NCI-H146 treated with DMSO at 0.1 percent for 48 hours (cell line): ENCODE measurements around the gene KLF5.
"Not testable (repeated sequence)": the region's sequence is repeated elsewhere in the genome, so short reads cannot be mapped to it uniquely, and the experiment has no call there.

Source experiments
- DNase-seq: peaks from one replicate; lab custom pipeline; 2025; ENCODE audit not compliant: unreplicated experiment; lab: John Stamatoyannopoulos, UW

KLF5 gene

DNA sequence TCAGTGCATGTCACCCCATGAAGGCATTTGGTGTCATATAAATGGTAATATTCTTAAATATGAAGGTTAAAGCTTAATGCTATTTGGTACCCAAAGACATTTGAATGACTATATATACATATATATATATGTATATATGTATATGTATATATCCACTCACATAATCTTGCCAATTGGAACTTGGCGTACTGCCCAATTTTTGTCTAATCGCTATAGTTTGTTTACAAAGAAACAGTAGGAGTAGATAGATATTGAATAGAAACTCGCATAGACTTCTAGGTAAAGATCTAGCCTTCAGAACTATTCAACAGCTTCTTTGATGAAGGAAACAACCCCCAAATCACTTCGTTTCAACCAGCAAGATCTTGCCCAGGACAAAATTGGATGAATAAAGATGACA, 24.1 kb downstream of the KLF5 start:
- DNase-seq, result peak; percentile 45

DNA sequence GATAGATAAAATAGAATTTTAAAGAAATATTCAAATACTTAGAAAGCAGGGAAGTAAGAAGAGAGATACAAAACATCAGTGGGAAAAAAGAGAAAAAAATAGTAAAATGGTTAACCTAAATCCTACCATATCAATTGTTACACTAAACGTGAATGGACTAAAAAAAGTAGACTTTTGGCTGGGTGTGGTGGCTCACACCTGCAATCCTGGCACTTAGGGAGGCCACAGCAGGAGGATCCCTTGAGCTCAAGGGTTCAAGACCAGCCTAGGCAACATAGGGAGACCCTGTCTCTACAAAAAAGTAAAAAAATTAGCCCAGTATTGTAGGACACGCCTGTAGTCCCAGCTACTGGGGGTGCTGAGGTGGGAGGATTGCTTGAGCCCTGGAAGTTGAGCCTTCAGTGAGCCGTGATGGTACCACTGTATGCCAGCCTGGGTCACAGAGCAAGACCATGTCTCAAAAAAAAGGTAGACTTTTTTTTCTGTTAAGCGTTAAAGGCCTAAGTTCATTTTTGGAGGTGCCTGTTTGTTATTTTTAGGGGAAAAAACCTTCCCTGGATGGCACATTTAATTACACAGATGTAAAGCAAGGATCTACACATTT, 29.6 kb downstream of the KLF5 start:
- DNase-seq, result no peak

GRCh38 chr13:73089213-73089612, 30.4 kb downstream of the KLF5 start:
- DNase-seq, result no peak

DNA sequence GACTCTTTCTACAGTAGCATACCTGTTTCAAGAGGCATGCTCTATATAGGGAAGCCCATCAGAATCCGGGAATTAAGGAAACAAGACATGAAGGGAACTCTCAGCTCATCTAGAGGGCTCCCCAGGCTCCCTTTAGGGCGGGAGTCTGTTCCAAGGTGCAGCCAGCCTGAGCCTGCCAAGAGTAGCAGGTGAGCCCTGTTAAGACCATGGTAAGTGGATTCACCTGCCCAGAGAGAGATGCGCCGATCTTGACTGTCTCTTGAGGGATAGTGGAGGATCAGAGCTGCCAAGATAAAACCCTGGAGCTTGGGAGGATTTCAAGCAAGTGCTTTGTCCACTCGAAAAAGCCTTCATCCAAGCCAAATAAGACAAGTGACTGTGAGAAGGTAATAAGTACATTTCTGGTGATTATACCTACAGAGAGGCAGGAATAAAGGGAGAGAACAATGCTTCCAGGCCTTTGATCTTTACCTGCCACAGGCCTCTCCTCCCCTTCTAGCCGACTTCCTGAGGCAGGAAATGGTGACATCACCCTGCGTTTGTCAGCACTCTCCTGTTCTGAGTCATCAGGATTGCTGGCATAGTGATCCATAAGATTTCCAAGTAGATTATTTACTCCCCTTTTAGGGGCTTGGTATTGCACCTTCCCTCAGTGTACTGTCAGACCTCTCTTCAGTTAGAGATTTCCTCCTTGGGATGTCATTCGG, 31.5 kb downstream of the KLF5 start:
- peak; percentile 77 for DNase-seq

- no peak for DNase-seq
Observed at GRCh38 chr13:73090823-73091187, 32.0 kb downstream of the KLF5 start.

- no peak for DNase-seq
Observed at GRCh38 chr13:73092829-73093228, 34.0 kb downstream of the KLF5 start.

GRCh38 chr13:73096173-73096572, 37.4 kb downstream of the KLF5 start:
- DNase-seq, result no peak

- no peak for DNase-seq
Observed at GRCh38 chr13:73096638-73097037, 37.8 kb downstream of the KLF5 start.

DNA sequence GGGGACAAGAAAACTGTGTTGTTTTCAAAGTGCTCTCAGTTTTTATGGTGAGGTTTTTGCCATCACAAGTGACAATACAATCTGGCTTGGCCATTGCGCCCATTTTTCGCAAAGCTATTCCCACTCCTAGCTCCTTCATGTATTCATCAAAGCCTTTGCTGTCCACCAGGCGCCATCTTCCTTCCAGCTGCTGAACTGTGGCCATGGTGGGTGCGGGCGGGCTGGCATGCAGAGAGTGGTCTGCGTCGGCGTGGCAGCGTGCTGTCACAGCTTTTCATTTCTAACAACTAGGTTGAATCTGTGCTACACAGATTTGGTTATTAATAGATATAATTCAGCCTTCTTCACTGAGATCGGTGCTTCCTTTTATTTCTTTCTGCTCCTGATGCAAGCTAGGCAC, 42.0 kb downstream of the KLF5 start:
- not testable (repeated sequence) for DNase-seq

GRCh38 chr13:73101351-73102007, 42.7 kb downstream of the KLF5 start:
- DNase-seq, result no peak

GRCh38 chr13:73103238-73103637, 44.4 kb downstream of the KLF5 start:
- DNase-seq, result peak; percentile 66

DNA sequence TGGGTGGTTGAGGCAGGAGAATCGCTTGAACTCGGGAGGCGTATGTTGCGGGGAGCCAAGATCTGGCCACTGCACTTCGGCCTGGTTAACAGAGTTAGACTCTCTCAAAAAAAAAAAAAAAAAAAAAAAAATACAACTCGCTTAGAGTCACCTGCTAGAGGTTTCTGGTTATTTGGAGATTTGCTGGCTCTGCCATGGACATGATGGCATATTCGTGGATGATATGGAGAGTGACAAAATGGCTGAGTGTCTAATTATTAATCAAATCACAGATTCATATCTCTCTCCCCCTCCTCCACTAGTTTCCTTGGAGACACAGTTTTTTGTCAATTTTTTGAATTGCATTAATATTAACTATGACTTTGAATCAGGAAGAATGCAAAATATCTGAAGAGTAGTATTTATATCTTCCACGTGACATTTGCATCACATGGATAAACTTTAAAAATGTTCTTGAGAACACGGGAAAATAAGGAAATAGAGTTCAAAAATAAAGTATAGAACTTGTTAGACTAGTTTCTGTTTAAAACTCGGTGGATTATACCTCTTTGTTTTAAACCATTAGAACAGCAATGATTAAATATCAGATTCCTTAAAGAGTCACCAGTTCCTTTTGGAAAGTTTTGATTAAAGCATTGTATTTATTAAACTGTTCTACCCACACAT, 47.8 kb downstream of the KLF5 start:
- no peak for DNase-seq

GRCh38 chr13:73107481-73107880, 48.7 kb downstream of the KLF5 start:
- no peak for DNase-seq

DNA sequence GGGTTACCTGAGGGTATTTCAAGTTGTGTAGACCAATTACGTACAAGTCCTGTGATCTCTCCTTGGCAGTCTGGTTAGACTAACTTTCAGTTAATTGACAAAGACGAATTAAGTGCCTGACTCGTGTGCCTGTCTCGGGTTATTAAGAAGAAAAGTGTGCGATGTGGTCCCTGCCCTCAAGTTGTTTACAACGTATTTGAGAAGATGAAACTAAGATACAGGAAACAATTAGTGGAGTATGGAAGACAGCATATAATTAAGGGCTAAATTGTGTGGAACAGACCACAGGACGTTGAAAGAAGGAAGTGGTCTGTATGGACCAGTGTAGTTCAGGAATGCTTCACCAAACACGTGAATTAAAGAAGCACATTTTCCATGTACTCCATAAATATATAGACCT, 49.2 kb downstream of the KLF5 start:
- DNase-seq, result no peak

GRCh38 chr13:73109288-73109899, 50.6 kb downstream of the KLF5 start:
- no peak for DNase-seq

DNA sequence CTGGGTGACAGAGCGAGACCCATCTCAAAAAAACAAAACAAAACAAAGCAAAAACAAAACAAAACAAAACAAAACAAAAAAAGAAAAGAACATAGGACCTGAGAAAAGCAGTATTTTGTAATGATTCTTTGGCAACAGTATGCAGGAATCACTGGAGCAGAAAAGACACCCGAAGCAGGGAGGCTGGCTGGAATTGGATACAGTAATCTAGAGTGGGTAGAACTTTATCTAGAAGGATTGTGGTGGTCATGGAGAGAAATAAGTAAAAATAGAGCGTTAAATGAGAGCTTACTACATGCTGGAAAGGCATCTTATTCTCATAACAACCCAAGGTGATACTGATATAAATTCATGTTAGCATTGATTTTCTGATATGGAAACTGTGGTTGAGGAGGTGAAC, 51.2 kb downstream of the KLF5 start:
- DNase-seq, result no peak

DNA sequence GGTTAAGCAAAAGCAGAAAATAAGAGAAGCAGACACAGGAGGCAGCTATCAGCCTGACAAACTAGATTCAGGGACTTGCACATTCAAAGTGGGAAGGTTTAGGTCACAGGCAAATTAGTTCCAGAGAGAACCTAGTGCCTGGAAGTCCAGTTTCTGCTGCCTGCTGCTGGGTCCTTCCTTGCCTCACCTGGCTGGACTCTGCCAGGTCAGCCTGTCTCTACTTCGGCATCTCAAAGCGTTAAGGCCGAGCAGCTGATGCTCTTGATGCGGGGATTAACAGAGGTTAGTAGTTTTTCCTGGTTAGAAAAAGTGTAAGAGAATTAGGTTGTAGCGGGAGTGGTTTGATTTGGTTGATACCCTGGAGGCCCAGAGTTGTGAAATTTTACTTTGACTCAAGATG, 52.0 kb downstream of the KLF5 start:
- no peak for DNase-seq

GRCh38 chr13:73111331-73111730, 52.5 kb downstream of the KLF5 start:
- DNase-seq, result no peak

DNA sequence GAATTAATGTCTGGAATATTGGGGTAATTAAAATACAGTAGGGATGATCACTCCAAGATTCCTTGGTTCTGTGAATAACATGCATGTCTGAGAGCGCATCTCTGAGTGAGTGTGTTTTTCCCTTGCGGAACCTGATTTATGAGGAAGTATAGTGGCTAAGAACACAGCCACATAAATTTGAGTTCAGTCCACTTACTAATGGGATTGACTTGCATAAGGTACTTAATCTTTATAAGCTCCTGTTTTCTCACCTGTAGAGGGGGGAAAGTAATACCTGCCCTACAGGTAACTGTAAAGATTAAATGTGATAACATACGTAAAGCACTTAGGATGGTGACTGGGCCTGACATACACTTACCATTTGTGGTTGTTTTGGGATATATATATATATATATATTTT, 60.8 kb downstream of the KLF5 start:
- no peak for DNase-seq
